HG02973 (cell line): ENCODE results near the gene ST6GALNAC5.

Experiments used
- ATAC-seq: cut with Tn5 transposase; IDR thresholded peaks from one replicate; pipeline ENCODE4 v1.9.1; 2021; ENCODE audit warnings: moderate library complexity; ENCODE audit not compliant: unreplicated experiment

The ST6GALNAC5 gene

GRCh38 chr1:77096496-77097255 is 229.4 kb downstream of the ST6GALNAC5 start:
- ATAC-seq = no peak

- no peak for ATAC-seq
Observed at GRCh38 chr1:77100875-77101274, 233.6 kb downstream of the ST6GALNAC5 start.

GRCh38 chr1:77103486-77103885 is 236.2 kb downstream of the ST6GALNAC5 start:
- ATAC-seq = no peak

- ATAC-seq = no peak
Observed at GRCh38 chr1:77104672-77105071, 237.4 kb downstream of the ST6GALNAC5 start.
